ENCODE results near the gene NCKAP5.

DNA sequence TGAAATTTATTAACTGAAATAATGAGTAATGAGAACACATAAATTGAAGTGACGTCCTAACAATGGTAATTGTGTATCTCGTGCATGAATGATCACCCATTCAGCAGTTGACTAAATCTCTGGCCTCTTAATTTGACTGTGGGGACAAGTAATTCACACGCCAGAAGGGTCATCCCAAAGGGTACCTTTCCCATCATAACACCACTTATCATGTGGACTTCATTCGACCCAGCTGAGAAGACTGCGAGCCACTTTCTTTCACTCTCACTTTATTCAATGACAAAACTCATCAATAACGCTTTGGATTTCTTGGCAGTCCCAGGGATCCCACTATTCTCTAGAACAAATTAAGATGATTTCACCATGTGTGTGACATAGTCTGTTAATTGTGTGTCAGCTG, 835.6 kb downstream of the NCKAP5 start:
- no peak for TF ChIP-seq POLR2A (IDR thresholded peaks at IDR 0.05)
- TF ChIP-seq, protein P1, sequence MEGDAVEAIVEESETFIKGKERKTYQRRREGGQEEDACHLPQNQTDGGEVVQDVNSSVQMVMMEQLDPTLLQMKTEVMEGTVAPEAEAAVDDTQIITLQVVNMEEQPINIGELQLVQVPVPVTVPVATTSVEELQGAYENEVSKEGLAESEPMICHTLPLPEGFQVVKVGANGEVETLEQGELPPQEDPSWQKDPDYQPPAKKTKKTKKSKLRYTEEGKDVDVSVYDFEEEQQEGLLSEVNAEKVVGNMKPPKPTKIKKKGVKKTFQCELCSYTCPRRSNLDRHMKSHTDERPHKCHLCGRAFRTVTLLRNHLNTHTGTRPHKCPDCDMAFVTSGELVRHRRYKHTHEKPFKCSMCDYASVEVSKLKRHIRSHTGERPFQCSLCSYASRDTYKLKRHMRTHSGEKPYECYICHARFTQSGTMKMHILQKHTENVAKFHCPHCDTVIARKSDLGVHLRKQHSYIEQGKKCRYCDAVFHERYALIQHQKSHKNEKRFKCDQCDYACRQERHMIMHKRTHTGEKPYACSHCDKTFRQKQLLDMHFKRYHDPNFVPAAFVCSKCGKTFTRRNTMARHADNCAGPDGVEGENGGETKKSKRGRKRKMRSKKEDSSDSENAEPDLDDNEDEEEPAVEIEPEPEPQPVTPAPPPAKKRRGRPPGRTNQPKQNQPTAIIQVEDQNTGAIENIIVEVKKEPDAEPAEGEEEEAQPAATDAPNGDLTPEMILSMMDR (IDR thresholded peaks at IDR 0.05): no peak
- no peak for TF ChIP-seq POLR2AphosphoS5 (IDR thresholded peaks at IDR 0.05)

All from prostate gland (tissue), 2 donors.